ENCODE results near the gene IGFBP4. TPM values are rescaled to one million over a fixed set of nuclear protein-coding genes. Genes with fewer than 3 reads are reported as not detected.
A peak's percentile ranks its signal among the peaks of the same experiment; 100 is the strongest.
"Not testable (repeated sequence)": the region's sequence is repeated elsewhere in the genome, so short reads cannot be mapped to it uniquely, and the experiment has no call there.

The IGFBP4 gene
- 10 to 100 TPM; 47.1 to 58.4 TPM for total RNA-seq

DNA sequence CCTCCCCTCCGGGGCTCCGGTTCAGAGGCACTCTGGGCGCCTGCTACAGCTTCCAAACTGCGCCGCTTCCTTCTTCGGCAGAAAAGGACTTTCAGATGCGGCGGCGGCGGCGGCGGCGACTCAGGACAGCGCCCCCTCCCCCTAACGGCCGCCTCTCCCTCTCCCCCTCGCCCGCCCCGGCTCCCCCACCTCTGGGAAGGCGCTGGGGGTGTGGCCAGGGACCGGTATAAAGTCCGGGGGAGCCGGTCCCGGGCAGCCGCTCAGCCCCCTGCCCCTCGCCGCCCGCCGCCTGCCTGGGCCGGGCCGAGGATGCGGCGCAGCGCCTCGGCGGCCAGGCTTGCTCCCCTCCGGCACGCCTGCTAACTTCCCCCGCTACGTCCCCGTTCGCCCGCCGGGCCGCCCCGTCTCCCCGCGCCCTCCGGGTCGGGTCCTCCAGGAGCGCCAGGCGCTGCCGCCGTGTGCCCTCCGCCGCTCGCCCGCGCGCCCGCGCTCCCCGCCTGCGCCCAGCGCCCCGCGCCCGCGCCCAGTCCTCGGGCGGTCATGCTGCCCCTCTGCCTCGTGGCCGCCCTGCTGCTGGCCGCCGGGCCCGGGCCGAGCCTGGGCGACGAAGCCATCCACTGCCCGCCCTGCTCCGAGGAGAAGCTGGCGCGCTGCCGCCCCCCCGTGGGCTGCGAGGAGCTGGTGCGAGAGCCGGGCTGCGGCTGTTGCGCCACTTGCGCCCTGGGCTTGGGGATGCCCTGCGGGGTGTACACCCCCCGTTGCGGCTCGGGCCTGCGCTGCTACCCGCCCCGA is at the start of gene IGFBP4:
Gene IGFBP4, plus strand, starts transcription at position 255 of the 792 bp plus-strand sequence. Its CDS starts 286 bp downstream, at position 541.
- Mint-ChIP-seq H3K4me1 (ENCODE audit: low read depth) (peaks cover 45% of the 10 kb centered on the region), H3K36me3 (ENCODE audit: insufficient read depth in 2 of 2) (peaks cover 3% of the 10 kb centered on the region in 2 donors), H3K27me3 (ENCODE audit: low read depth) (peaks cover 15% of the 10 kb centered on the region), H3K27ac (no peak within 1 kb of the TSS), H3K9me3 (no peaks in the 10 kb centered on the region), H3K4me3 (peak within 1 kb of the TSS; percentile 77 to 78)
- peak; percentile 84 to 85 for DNase-seq
- peak; percentile 85 to 86 for ATAC-seq (replicated peaks in 1 of 2)

GRCh38 chr17:40399185-40399584 is 44.1 kb upstream of the IGFBP4 start:
- DNase-seq (no peak), ATAC-seq (replicated peaks in 1 of 2) (peak in 1 of 2 donors; percentile 52)
- H3K27ac Mint-ChIP-seq: peak overlapping the region; percentile 40
- no peak overlapping the region for H3K4me3 Mint-ChIP-seq
- peaks cover 12 to 65% of the 10 kb centered on the region in 2 donors for H3K36me3 Mint-ChIP-seq (ENCODE audit: insufficient read depth in 2 of 2)
- no peaks in the 10 kb centered on the region for H3K9me3 Mint-ChIP-seq
- no peaks in the 10 kb centered on the region for H3K27me3 Mint-ChIP-seq (ENCODE audit: low read depth)
- peaks cover 11% of the 10 kb centered on the region for H3K4me1 Mint-ChIP-seq (ENCODE audit: low read depth)

DNA sequence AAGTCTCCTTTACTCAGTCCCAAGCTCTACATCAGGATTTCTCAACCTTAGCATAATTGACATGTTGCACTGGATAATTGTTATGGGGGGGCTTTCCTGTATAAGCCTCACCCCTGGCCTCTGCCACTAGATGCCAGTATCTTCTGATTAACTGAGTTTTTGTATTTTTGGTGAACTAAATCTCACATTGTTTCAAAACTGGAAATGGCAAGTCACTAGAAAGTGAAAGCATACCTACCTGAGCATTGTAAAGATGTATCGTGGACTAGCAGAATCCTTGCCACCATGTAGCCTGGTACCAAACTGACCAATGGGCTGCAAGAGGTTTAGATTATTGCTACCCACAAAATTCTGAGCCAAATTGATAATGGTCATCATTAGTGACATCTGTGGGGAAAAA is 40.6 kb upstream of the IGFBP4 start:
- H3K27ac Mint-ChIP-seq: no peak overlapping the region
- H3K36me3 Mint-ChIP-seq (ENCODE audit: insufficient read depth in 2 of 2): peaks cover 11 to 71% of the 10 kb centered on the region in 2 donors
- H3K27me3 Mint-ChIP-seq (ENCODE audit: low read depth): no peaks in the 10 kb centered on the region
- DNase-seq (no peak), ATAC-seq (replicated peaks in 1 of 2) (peak in 1 of 2 donors; percentile 9)
- H3K4me1 Mint-ChIP-seq (ENCODE audit: low read depth): peaks cover 13% of the 10 kb centered on the region
- H3K9me3 Mint-ChIP-seq: no peaks in the 10 kb centered on the region
- H3K4me3 Mint-ChIP-seq: no peak overlapping the region

- Mint-ChIP-seq H3K27me3 (ENCODE audit: low read depth) (no peaks in the 10 kb centered on the region), H3K36me3 (ENCODE audit: insufficient read depth in 2 of 2) (peaks cover 12 to 61% of the 10 kb centered on the region in 2 donors), H3K27ac (no peak overlapping the region), H3K4me3 (no peak overlapping the region), H3K9me3 (no peaks in the 10 kb centered on the region), H3K4me1 (ENCODE audit: low read depth) (peaks cover 13% of the 10 kb centered on the region)
- ATAC-seq (replicated peaks in 1 of 2) (no peak), DNase-seq (no peak)
These were observed 39.2 kb upstream of the IGFBP4 start for GRCh38 chr17:40404003-40404402.

GRCh38 chr17:40407460-40407859 is 35.8 kb upstream of the IGFBP4 start:
- Mint-ChIP-seq H3K4me3 (no peak overlapping the region), H3K9me3 (no peaks in the 10 kb centered on the region), H3K36me3 (ENCODE audit: insufficient read depth in 2 of 2) (peaks cover 9 to 60% of the 10 kb centered on the region in 2 donors), H3K27ac (no peak overlapping the region), H3K27me3 (ENCODE audit: low read depth) (no peaks in the 10 kb centered on the region), H3K4me1 (ENCODE audit: low read depth) (peaks cover 13% of the 10 kb centered on the region)
- no peak for DNase-seq
- no peak for ATAC-seq (replicated peaks in 1 of 2)

DNA sequence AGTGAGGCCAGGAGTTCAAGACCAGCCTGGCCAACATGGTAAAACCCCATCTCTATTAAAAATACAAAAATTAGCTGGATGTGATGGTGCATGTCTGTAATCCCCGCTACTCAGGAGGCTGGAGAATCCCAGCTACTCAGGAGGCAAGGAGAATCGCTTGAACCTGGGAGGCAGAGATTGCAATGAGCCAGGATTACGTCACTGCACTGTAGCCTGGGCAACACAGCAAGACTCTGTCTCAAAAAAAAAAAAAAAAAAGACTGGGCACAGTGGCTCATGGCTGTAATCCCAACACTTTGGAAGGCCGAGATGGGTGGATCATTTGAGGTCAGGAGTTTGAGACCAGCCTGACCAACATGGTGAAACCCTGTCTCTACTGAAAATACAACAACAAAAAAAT is 33.7 kb upstream of the IGFBP4 start:
- H3K4me3 Mint-ChIP-seq; ATAC-seq (replicated peaks in 1 of 2); H3K4me1 Mint-ChIP-seq (ENCODE audit: low read depth); H3K27ac Mint-ChIP-seq; H3K27me3 Mint-ChIP-seq (ENCODE audit: low read depth); H3K9me3 Mint-ChIP-seq; DNase-seq: not testable (repeated sequence)
- peaks cover 10 to 59% of the 10 kb centered on the region in 2 donors for H3K36me3 Mint-ChIP-seq (ENCODE audit: insufficient read depth in 2 of 2)

- ATAC-seq (replicated peaks in 1 of 2): no peak
- no peak overlapping the region for H3K27ac Mint-ChIP-seq
- peaks cover under 1% of the 10 kb centered on the region for H3K4me1 Mint-ChIP-seq (ENCODE audit: low read depth)
- no peaks in the 10 kb centered on the region for H3K9me3 Mint-ChIP-seq
- DNase-seq: no peak
- H3K4me3 Mint-ChIP-seq: no peak overlapping the region
- peaks cover 10 to 57% of the 10 kb centered on the region in 2 donors for H3K36me3 Mint-ChIP-seq (ENCODE audit: insufficient read depth in 2 of 2)
- H3K27me3 Mint-ChIP-seq (ENCODE audit: low read depth): no peaks in the 10 kb centered on the region
These were observed 33.2 kb upstream of the IGFBP4 start for GRCh38 chr17:40410082-40410481.

DNA sequence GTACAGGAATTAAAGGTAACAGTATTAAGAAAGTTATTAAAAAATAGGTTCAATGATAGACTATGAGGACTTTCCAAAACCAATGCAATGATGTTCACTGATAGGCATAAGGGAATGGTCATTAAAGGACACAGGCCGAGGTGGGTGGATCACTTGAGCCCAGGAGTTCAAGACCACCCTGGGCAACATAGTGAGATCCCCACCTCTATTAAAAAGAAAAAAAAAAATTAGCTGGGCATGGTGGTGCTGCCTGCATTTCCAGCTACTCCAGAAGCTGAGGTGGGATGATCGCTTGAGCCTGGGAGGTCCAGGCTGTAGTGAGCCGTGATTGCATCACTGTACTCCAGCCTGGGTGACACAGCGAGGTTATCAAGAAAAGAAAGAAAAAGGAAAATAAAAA is 31.4 kb upstream of the IGFBP4 start:
- Mint-ChIP-seq H3K36me3 (ENCODE audit: insufficient read depth in 2 of 2) (peaks cover 12 to 61% of the 10 kb centered on the region in 2 donors), H3K27me3 (ENCODE audit: low read depth) (no peaks in the 10 kb centered on the region), H3K4me3 (no peak overlapping the region), H3K4me1 (ENCODE audit: low read depth) (peaks cover 16% of the 10 kb centered on the region), H3K9me3 (no peaks in the 10 kb centered on the region), H3K27ac (no peak overlapping the region)
- no peak for DNase-seq
- ATAC-seq (replicated peaks in 1 of 2): no peak

- peaks cover 17% of the 10 kb centered on the region for H3K4me1 Mint-ChIP-seq (ENCODE audit: low read depth)
These were observed 30.4 kb upstream of the IGFBP4 start for GRCh38 chr17:40412880-40413279.

DNA sequence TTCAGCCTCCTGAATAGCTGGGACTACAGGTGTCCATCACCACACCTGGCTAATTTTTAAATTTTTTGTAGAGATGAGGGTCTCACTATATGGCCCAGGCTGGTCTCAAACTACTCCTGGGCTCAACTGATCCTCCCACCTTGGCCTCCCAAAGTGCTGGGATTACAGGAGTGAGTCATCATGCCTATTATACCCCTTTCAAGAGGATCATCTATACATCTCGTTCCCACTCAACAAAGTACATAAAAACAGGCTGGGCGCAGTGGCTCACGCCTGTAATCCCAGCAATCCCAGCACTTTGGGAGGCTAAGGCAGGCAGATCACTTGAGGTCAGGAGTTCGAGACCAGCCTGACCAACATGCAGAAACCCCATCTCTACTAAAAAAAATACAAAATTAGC is 28.9 kb upstream of the IGFBP4 start:
- H3K9me3 Mint-ChIP-seq: not testable (repeated sequence)
- Mint-ChIP-seq H3K36me3 (ENCODE audit: insufficient read depth in 2 of 2) (peaks cover 13 to 54% of the 10 kb centered on the region in 2 donors), H3K4me1 (ENCODE audit: low read depth) (peaks cover 31% of the 10 kb centered on the region)

More at GRCh38 chr17:40412880-40413279, 30.4 kb upstream of the IGFBP4 start:
- no peak for ATAC-seq (replicated peaks in 1 of 2)
- Mint-ChIP-seq H3K27me3 (ENCODE audit: low read depth) (no peaks in the 10 kb centered on the region), H3K27ac (no peak overlapping the region), H3K9me3 (no peaks in the 10 kb centered on the region), H3K4me3 (no peak overlapping the region), H3K36me3 (ENCODE audit: insufficient read depth in 2 of 2) (peaks cover 14 to 55% of the 10 kb centered on the region in 2 donors)
- no peak for DNase-seq

GRCh38 chr17:40415390-40415789 is 27.9 kb upstream of the IGFBP4 start:
- Mint-ChIP-seq H3K4me3 (peak overlapping the region; percentile 60 to 70), H3K27me3 (ENCODE audit: low read depth) (no peaks in the 10 kb centered on the region), H3K9me3 (no peaks in the 10 kb centered on the region), H3K36me3 (ENCODE audit: insufficient read depth in 2 of 2) (peaks cover 10 to 43% of the 10 kb centered on the region in 2 donors), H3K27ac (no peak overlapping the region), H3K4me1 (ENCODE audit: low read depth) (peaks cover 36% of the 10 kb centered on the region)
- DNase-seq: no peak
- no peak for ATAC-seq (replicated peaks in 1 of 2)

More for the DNA sequence above, 28.9 kb upstream of the IGFBP4 start:
- H3K27ac Mint-ChIP-seq; H3K4me3 Mint-ChIP-seq; ATAC-seq (replicated peaks in 1 of 2); H3K27me3 Mint-ChIP-seq (ENCODE audit: low read depth); DNase-seq: not testable (repeated sequence)

DNA sequence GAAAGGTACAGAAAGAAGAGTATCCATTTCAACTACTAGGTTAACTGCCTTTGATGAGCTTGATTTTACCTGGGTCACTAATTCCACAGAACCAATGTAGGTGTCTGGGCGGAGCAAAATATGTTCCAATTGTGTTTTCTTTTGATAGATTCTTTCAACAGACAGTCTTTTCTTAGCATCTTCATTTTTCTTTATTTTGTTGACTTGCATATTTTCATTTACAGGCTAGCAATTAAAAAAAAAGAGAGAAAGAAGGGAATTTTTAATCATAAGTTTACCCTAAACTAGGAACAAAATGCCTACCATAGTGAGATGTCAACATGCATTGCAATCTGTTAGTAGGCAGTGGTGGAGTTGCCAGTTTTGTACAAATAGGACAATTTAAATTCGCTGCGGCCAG is 26.6 kb upstream of the IGFBP4 start:
- DNase-seq (no peak), ATAC-seq (replicated peaks in 1 of 2) (no peak)
- Mint-ChIP-seq H3K27ac (no peak overlapping the region), H3K27me3 (ENCODE audit: low read depth) (no peaks in the 10 kb centered on the region), H3K4me3 (peak overlapping the region; percentile 96 to 97), H3K9me3 (no peaks in the 10 kb centered on the region), H3K4me1 (ENCODE audit: low read depth) (peaks cover 36% of the 10 kb centered on the region), H3K36me3 (ENCODE audit: insufficient read depth in 2 of 2) (peaks cover 7 to 32% of the 10 kb centered on the region in 2 donors)

- Mint-ChIP-seq H3K27ac (no peak overlapping the region), H3K4me1 (ENCODE audit: low read depth) (peaks cover 36% of the 10 kb centered on the region), H3K36me3 (ENCODE audit: insufficient read depth in 2 of 2) (peaks cover 7 to 27% of the 10 kb centered on the region in 2 donors), H3K4me3 (peak overlapping the region; percentile 96 to 97), H3K27me3 (ENCODE audit: low read depth) (no peaks in the 10 kb centered on the region), H3K9me3 (no peaks in the 10 kb centered on the region)
- peak in 1 of 2 donors; percentile 33 for ATAC-seq (replicated peaks in 1 of 2)
- DNase-seq: no peak
These were observed 26.0 kb upstream of the IGFBP4 start for GRCh38 chr17:40417258-40417608.
